Endothelial cell of umbilical vein (primary cell): ENCODE results near the gene ST6GAL2. TPM values are rescaled to one million over a fixed set of nuclear protein-coding genes. Genes with fewer than 3 reads are reported as not detected.

Experiments
- BruUV-seq: library from RNA; stranded (reverse); fragments of 400-500 nt; replicated peaks from 2 replicates; lab custom pipeline; 2021; lab: Mats Ljungman, UMichigan
- CTCF ChIA-PET: fragments of 300-600, 350-600 bp; sonication (Branson Sonifier 250); formaldehyde crosslinking; loops from one replicate; lab custom pipeline; 2021; ENCODE audit warnings: antibody characterized with exemption, inconsistent platforms; lab: Charles Lee
- POLR2A ChIA-PET: fragments of 300-600, 350-600 bp; sonication (Branson Sonifier 250); formaldehyde crosslinking; loops from one replicate; lab custom pipeline; 2021; ENCODE audit warnings: antibody characterized with exemption, inconsistent platforms; lab: Charles Lee
- DNase-seq: peaks from one replicate; pipeline ENCODE4 v3.0.0-alpha.2; 2011; ENCODE audit warnings: low read depth, low spot score
- FAIRE-seq: peaks from 2 replicates; lab custom pipeline; 2011; peaks lifted over from hg19 to GRCh38; lab: Jason Lieb, UNC
- H2AFZ ChIP-seq: 2 replicates; pipeline ENCODE4 v1.6.0; 2012; ENCODE audit warnings: low read depth, low read length, control low read depth, inconsistent platforms
- H3K27ac ChIP-seq: 2 replicates; pipeline ENCODE4 v1.5.1; 2011; ENCODE audit warnings: low read depth, mild to moderate bottlenecking, control low read depth, low read length, moderate library complexity; ENCODE audit not compliant: insufficient read depth
- H3K27me3 ChIP-seq, 2 experiments: 2 replicates each; pipeline versions ENCODE4 v1.6.0 to v1.6.1; 2011; ENCODE audit warnings: low read length in 2 of 2, mixed read lengths in 1 of 2; ENCODE audit not compliant: control insufficient read depth in 2 of 2, insufficient read depth in 2 of 2
- H3K36me3 ChIP-seq, 2 experiments: 2 replicates in 1 of 2; 3 replicates in 1 of 2; pipeline ENCODE4 v1.5.1; 2011; ENCODE audit warnings: low read length in 2 of 2, mild to moderate bottlenecking in 1 of 2, moderate library complexity in 1 of 2; ENCODE audit not compliant: control insufficient read depth in 2 of 2, insufficient read depth in 2 of 2; ENCODE audit errors: extremely low read depth in 1 of 2
- H3K4me1 ChIP-seq: 3 replicates; pipeline ENCODE4 v1.5.1; 2011; ENCODE audit warnings: mild to moderate bottlenecking, low read length; ENCODE audit not compliant: control insufficient read depth, insufficient read depth; ENCODE audit errors: extremely low read depth
- H3K4me2 ChIP-seq: 2 replicates; pipeline ENCODE4 v1.6.1; 2011; ENCODE audit warnings: low read length, control low read depth, mixed read lengths; ENCODE audit not compliant: insufficient read depth
- H3K4me3 ChIP-seq, 3 experiments: fragments of 200-600 bp in 1 of 3; sonication (generic), shearing (Covaris generic) in 1 of 3; replicated peaks in 1 of 3; 2 replicates each; pipeline ENCODE4 v1.5.1; 2011 to 2016; ENCODE audit warnings: control low read depth in 3 of 3, low read length in 3 of 3, mild to moderate bottlenecking in 2 of 3, inconsistent platforms in 1 of 3, low read depth in 1 of 3, moderate library complexity in 1 of 3; ENCODE audit not compliant: insufficient read depth in 1 of 3
- H3K79me2 ChIP-seq: 2 replicates; pipeline ENCODE4 v1.6.0; 2012; ENCODE audit warnings: low read length, inconsistent platforms; ENCODE audit not compliant: control insufficient read depth, insufficient read depth
- H3K9ac ChIP-seq: replicated peaks from 2 replicates; pipeline ENCODE3; 2011; ENCODE audit warnings: low read length, control low read depth; ENCODE audit not compliant: insufficient read depth; ENCODE audit errors: extremely low read depth
- H3K9me1 ChIP-seq: replicated peaks from 3 replicates; pipeline ENCODE4 v1.6.0; 2011; ENCODE audit warnings: mild to moderate bottlenecking, low read length; ENCODE audit not compliant: control insufficient read depth, insufficient read depth; ENCODE audit errors: extremely low read depth
- H3K9me3 ChIP-seq: replicated peaks from 2 replicates; pipeline ENCODE4 v1.5.1; 2012; ENCODE audit warnings: low read length, inconsistent platforms; ENCODE audit not compliant: control insufficient read depth, insufficient read depth
- H4K20me1 ChIP-seq: replicated peaks from 2 replicates; pipeline ENCODE3; 2011; ENCODE audit warnings: mild to moderate bottlenecking, low read length; ENCODE audit not compliant: control insufficient read depth, insufficient read depth; ENCODE audit errors: extremely low read depth
- CTCF ChIP-seq, 2 donors: IDR thresholded peaks; 1 replicate in 1 of 2; 2 replicates in 1 of 2; pipeline ENCODE4 v1.5.1; 2011; ENCODE audit warnings: low read length in 2 of 2, mild to moderate bottlenecking in 2 of 2, moderate library complexity in 2 of 2, control low read depth in 1 of 2, inconsistent platforms in 1 of 2, low read depth in 1 of 2; ENCODE audit not compliant: insufficient read depth in 1 of 2; ENCODE audit errors: extremely low read depth in 1 of 2
- EZH2 ChIP-seq: IDR thresholded peaks from 2 replicates; pipeline ENCODE4 v1.6.1; 2012; ENCODE audit warnings: borderline replicate concordance, low read depth, mild to moderate bottlenecking, moderate library complexity, low read length, inconsistent platforms; ENCODE audit not compliant: severe bottlenecking
- FOS ChIP-seq: IDR thresholded peaks from 2 replicates; pipeline ENCODE4 v1.6.1; 2011; ENCODE audit warnings: mild to moderate bottlenecking, low read length, moderate library complexity, borderline replicate concordance; ENCODE audit not compliant: insufficient read depth
- GATA2 ChIP-seq: IDR thresholded peaks from 2 replicates; pipeline ENCODE4 v1.7.0; 2011; ENCODE audit warnings: low read depth, mild to moderate bottlenecking, moderate library complexity, mixed read lengths, low read length; ENCODE audit not compliant: insufficient read length, insufficient read depth
- JUN ChIP-seq: IDR thresholded peaks from 2 replicates; pipeline ENCODE4 v1.6.1; 2011; ENCODE audit warnings: borderline replicate concordance, low read depth; ENCODE audit not compliant: insufficient read length, insufficient read depth
- MAX ChIP-seq: IDR thresholded peaks from 2 replicates; pipeline ENCODE4 v1.6.1; 2011; ENCODE audit not compliant: insufficient read depth, insufficient read length
- MYC ChIP-seq: IDR thresholded peaks from one replicate; pipeline ENCODE4 v1.6.1; 2011; ENCODE audit warnings: mild to moderate bottlenecking, low read depth, low read length
- POLR2A ChIP-seq: IDR thresholded peaks from 2 replicates; pipeline ENCODE4 v1.6.1; 2012; ENCODE audit warnings: low read depth, mild to moderate bottlenecking, control low read depth, low read length
- POLR2AphosphoS5 ChIP-seq: IDR thresholded peaks from 2 replicates; pipeline ENCODE4 v1.6.1; 2012; ENCODE audit warnings: low read depth, mild to moderate bottlenecking, control low read depth, low read length, moderate library complexity; ENCODE audit not compliant: insufficient read depth
- dilution Hi-C: fragments of 300-500 bp; cut with MboI; formaldehyde crosslinking; loops from one replicate; pipeline ENCODE4 v1.15.0; 2019; ENCODE audit warnings: low sequenced_read_pairs; ENCODE audit not compliant: extremely low pct_ligation_motif_present
- intact Hi-C: fragments of 100-400 bp; cut with micrococcal nuclease; formaldehyde crosslinking; loops from one replicate; pipeline ENCODE4 v1.10.0; 2022
- polyA plus RNA-seq, 4 experiments: library from polyadenylated mRNA; depleted of rRNA in 3 of 4; stranded (reverse) in 3 of 4; unstranded in 1 of 4; fragments of >200 nt; gene quantifications; 2 replicates each; pipeline versions ENCODE4 v1.2.1 to v1.2.3, GENCODE V29; 2011 to 2012; ENCODE audit warnings: missing spikeins in 1 of 4
- total RNA-seq: library from RNA; stranded (reverse); gene quantifications from 2 replicates; pipeline ENCODE4 v1.2.3, GENCODE V29; 2021

ST6GAL2 gene
- total and polyA plus RNA-seq, 2 donors (not counting 3 experiments of a cell fraction or from before 2014, with no cell fraction given) = not detected

GRCh38 chr2:106833256-106833655 lies 52.7 kb downstream of the ST6GAL2 start:
- Histone ChIP-seq H3K36me3 (no peaks in the 10 kb centered on the region), H3K27me3 (no peaks in the 10 kb centered on the region), H2AFZ (no peak overlapping the region), H4K20me1 (no peaks in the 10 kb centered on the region), H3K79me2 (no peaks in the 10 kb centered on the region), H3K4me3 (no peak overlapping the region), H3K9ac (no peak overlapping the region), H3K4me2 (no peak overlapping the region), H3K27ac (no peak overlapping the region), H3K4me1 (no peaks in the 10 kb centered on the region), H3K9me3 (peaks cover 7% of the 10 kb centered on the region), H3K9me1 (no peaks in the 10 kb centered on the region)
- no peak for DNase-seq
- no peak for TF ChIP-seq GATA2
- no peak for TF ChIP-seq FOS
- no peak for TF ChIP-seq POLR2A
- TF ChIP-seq JUN = no peak
- TF ChIP-seq MAX = no peak
- no peak for TF ChIP-seq CTCF (IDR thresholded peaks at IDR 0.05; ENCODE audit: extremely low read depth in 1 of 2, insufficient read depth in 1 of 2, low read depth in 1 of 2, low read length in 2 of 2)
- no peak for TF ChIP-seq EZH2
- no peak for TF ChIP-seq POLR2AphosphoS5
- TF ChIP-seq MYC = no peak
- intact Hi-C loops (no loop called here), dilution Hi-C loops (no loop called here)
- CTCF ChIA-PET = no interaction called here
- POLR2A ChIA-PET = no interaction called here
- no peak for FAIRE-seq
- BruUV-seq = no TSS peak
